HG02610 (cell line): ENCODE measurements around the gene TSPAN5.
"Not testable (repeated sequence)": the region's sequence is repeated elsewhere in the genome, so short reads cannot be mapped to it uniquely, and the experiment has no call there.

Source experiments
- ATAC-seq: cut with Tn5 transposase; IDR thresholded peaks from one replicate; pipeline ENCODE4 v1.9.1; 2021; ENCODE audit warnings: mild to moderate bottlenecking, moderate library complexity; ENCODE audit not compliant: unreplicated experiment

Gene TSPAN5

DNA sequence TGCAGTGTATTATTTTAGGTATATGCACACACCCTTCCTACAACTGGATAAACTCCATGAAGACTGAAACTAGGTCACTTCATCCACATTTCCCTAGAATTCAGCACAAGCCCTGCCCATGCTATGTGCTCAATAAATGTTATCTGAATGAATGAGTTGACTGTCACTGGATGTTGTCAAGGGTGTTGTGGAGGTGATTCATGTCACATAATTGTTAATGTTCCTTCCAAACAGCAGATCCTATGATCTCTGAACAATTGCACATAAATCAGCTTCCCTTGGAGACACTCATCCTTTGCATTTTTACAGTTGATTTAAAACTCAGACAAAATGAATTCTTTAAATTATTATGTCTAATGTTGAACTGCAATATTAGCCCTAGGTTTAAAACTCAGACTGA is 154.7 kb downstream of the TSPAN5 start:
- ATAC-seq, result no peak

DNA sequence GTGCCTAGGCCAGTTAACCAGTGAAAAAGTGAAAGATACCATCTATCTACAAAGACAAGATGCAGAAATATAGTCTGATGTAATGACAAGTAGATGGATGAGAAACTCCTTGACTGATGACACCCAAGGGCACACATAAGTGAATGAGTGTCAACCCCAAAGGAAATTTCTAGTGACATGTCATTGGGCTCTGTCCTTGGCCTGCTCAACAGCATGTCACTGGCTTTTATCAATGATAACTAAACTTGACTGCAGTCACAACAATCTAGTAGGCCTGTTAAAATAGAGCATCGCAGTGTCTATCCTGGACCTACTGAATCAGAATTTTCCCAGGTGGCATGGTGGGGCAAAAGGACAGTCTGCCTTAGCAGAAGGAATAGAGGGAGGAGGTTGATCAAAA is 155.8 kb downstream of the TSPAN5 start:
- no peak for ATAC-seq

DNA sequence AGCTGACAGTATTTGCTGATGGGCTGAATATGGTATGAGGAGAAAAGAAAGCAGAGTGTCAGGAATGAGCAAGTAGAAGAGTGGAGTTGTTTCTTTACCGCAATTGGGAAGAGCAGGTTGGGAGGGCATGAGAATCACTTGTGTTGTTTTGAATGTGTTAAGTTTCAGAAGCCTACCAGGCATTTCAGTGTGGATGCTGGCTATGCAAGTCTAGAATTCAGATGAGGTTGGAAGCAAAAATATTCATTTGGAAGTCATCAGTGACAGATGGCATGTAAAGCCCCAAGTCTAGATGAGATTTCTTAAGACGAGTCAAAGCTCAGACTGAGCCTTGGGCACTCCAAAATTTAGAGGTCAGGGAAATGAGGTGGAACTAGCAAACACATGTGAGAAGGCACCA is 156.4 kb downstream of the TSPAN5 start:
- no peak for ATAC-seq

DNA sequence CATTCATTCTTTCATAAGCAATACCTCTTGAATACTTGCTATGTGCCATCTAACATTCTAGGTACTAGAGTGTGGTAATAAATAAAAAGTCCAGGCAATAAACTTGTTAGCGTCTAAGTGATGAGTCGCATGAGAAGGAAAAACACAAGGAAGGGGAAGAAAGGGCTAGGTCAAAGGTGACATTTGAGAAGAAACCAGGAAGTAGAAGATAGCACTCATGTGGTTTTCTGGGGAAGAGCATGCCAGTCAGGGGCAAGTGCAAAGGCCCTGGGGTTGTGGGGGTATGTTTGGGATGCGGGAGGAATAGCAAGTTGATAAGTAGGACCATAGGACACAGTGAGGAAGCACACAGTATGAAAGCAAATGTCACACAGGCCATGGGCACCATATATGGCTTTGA is 157.0 kb downstream of the TSPAN5 start:
- no peak for ATAC-seq

DNA sequence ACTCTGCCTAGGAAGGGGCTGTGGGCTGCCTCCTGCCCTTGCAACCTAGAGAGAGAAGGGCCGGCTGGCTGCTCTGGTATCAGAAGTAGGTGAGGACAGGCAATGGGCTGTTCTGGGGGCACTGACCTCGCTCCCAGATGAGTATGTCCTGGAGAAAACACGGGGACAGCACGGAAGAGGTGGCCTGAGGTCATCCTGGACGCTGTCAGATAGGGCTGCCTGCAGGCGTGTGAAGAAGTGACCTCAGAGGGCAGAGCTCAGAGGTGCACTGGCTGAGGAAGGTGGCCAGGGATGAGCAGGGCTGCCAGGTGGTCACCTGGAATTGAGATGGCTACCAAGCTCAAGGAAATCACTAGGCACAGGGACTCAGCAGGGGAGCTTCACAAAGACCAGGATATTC is 159.6 kb downstream of the TSPAN5 start:
- ATAC-seq, result no peak

DNA sequence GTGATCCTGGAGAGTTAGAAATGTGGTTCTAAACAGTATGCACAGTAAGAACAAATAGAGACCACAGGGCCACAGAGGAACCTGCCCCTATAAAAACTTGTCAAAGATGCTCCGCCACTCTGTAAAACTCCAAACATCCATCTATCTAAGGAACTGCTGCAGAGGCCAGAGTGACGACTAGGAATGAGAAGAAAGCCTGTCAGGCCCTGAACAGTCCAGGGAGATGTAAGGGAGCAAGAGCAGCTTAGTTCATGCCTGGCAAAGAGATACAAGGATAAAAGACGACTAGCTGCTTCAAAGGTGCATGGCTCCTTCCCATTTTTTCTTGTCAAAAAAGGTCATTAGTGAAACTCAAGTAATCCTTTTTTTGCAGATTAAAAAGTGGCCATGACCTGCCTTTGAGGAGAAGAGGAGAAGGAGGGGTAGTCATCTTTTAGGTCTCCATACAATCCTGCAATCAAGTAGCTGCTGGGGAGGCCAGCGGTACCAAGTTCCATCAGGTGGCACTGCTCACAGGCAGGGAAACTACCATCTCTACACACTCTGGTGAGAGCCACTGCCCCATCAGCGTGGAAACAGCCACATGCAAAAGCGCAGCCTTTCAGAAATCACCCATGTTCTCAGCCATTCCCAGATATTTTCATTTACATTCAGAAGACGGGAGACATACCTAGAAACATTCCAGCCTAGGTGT is 162.1 kb downstream of the TSPAN5 start:
- no peak for ATAC-seq

DNA sequence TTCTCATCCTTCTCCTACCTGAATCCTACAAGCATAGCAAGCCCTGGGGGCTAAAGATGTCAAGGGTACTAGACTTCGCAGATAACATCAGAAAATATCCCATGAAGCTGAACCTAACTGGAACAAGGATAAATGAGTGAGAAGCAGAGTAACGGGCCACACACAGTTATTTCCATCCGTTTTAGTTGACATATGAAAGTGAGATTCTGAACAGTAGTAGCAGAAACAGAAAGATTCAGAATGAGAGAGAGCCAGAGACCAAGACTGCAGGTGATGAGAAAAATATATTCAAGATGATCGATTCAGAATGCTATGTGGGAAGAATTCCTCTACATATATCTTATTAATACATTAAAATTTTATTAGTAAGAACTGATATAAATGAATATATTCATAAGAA is 165.1 kb downstream of the TSPAN5 start:
- ATAC-seq, result peak; percentile 57

DNA sequence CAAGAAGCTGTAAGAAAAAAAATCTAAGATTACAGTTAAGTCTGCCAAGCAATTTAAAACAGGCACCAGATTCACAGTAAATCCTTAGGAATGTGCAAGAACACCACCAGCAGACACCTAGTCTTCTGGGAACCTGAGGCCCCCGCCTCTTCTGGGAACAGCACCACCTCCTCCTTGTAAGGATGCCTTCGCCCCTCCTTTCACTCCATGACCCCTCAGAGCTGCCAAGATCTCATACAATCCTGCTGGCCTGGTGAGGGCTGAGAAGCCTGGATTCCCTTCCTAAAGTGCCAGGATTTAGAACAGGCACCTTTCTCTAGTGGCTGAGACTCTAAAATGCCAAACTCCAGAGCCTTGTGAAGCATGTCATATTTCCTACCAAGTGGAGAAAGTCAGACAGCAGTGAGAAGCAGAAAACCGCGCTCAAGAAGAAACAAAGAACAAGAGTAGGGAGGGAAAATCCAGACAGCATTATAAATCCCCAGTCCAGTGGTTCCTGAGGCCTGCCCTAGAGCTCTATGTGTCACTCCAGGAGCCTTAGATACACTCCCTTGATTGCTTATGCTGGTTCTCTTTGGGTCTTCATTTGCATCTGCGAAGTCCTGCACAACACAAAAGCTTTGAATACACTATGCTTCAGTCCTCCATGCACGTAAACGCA is 166.4 kb downstream of the TSPAN5 start:
- ATAC-seq, result no peak

DNA sequence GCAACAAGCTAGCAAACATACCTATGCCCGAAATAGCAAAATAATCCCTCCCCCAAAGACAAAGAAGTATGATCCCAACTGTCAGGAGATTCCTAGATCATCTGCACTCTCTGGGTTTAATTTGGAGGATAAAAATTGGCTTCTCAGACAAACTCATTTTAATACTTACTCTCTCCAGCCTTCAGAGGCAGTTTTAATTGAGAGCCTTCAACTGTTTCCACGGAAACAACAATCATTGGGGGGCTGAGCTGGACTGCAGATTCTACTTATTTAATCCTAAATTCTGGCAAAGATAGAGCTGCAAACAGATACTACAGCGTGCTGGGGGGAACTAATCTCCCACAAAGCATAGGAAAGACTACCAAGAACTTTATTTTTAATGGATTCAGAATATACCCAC is 168.2 kb downstream of the TSPAN5 start:
- no peak for ATAC-seq

DNA sequence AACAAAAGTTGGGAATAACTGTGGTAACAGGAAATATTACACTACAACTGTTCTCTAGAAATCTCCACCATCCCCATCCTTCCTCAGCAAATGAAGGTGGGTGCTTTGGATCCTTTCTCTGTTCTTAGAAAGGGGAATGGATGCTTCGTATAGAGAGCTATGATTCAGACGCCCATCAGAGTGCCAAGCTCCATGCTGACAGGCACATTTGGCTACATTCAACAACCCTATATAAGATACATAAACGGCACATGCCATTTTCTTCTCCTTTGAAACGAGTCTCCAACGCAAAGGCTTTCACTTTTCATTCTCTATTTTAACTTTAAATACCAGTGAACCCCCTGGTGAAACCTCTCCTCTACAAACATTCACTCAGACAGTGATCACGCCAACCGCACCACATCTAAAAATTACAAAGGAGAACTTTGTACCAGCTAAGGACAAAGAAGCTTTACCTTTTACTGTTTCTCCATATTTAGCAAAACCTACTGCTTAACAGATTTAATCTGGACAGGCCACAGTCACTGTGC is 172.5 kb downstream of the TSPAN5 start:
- no peak for ATAC-seq

DNA sequence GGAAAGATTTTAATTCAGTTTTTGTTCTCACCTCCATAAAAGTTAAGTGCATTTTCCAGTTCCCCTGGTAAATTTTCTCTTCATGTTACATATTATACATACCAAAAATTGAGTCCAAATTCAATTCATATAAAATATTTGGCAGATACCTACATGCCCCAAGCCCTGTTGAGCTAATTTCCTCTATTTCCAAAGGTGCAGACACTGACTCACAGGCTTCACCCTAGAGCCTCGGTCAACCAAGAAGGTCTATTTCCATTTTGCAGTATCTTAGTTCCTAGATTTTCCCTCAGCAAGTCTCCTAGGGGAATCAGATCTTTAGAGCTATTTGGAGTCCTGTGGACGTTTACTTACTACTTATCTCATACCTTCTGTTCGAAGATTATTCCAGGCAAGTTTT is 174.4 kb downstream of the TSPAN5 start:
- ATAC-seq, result no peak

DNA sequence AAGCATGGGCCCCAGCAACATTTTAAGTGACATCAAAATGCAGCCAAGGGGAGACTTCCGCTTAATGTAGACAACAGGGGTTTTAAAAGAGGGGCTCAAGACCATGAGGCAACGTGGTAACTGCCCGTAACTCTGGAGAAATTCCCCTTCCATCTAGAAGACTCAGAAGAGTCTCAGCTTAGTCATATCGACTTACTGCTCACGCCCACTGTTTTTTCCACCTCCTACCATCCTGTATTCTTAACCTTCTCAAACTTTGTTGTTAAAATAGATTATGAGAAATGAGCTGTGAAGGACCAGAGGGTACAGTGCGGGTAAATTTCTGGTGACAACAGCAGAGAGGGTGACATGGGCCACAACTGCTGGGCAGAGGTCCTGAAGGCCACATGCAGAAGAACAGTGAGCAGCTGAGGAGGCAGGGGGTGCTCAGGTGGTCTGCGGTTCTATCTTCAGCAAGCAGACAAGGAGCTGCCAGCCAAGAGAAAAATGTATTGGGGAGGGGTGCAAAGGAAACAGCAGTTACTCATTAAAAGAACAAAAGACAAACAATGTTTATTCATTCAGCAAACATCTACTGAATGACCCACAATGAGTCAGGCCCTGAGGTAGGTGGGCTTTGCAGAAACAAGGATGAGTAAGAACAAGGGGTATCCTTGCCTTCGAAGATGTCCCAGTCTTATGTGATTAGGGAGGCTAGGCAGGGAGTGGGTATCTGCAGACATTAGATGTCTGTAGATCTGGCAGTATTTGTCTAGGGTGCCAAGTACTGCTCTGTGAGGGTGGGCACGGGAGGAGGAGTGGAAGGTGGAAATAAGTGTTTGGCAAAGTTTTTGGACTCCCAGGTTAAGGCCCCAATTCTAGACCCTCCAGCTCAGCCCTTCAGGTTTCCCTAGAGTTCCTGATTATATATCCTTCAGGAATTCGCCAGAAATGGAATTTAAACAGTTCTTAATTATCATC is 175.3 kb downstream of the TSPAN5 start:
- peak; percentile 96 for ATAC-seq

DNA sequence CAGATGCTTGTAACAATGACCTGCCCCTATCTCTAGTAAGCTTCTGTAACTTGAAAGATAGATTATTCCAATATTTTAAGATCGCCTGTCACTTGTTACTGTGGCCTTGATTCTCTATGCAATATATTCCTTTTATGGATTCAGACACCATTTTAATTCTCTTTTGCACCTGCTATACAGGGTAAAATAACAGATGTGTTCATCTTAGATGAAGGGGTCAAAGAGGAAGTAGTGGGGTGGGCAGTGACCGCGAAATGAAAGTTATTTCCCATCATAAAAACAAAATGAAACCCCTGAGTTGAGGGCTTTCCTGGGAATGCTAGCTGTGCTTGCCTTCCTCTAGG is 175.9 kb downstream of the TSPAN5 start:
- ATAC-seq, result peak; percentile 26

DNA sequence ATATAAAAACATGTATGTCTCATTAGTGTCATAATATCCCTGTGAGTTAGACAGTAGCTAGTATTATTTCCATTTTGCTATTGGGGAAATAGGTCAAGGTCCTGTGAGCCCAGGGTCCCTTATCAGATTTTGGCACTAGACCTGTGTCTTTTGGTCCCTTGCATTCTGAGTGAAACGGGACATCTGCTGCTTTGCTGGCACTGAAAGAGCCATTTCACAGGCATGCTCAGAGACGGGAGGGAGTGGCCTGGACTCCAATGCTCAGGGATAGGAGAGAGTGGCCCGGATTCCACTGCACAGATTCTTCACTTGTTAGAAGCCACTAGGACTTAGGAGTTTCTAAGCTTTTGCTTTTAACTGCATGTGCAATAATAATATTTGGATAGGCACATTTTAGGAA is 177.2 kb downstream of the TSPAN5 start:
- no peak for ATAC-seq

DNA sequence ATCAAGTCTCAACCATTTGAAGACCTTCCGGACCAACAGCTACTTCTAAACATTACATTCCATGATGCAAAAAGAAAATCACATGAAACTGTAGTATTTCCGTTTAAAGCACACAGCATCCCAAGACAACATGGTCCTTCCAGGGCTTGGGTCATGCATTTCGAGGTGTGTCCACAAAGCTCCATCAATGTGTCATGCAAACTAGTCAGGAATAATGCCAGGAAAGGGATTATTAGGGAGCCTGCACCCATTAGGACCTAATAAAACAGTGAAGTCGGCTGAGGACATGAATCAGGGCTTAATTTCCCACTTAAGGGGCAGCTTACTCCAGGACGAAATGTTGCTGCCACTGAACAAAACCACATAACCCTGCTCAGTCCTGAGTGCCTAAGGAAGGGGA is 177.9 kb downstream of the TSPAN5 start:
- ATAC-seq, result no peak

DNA sequence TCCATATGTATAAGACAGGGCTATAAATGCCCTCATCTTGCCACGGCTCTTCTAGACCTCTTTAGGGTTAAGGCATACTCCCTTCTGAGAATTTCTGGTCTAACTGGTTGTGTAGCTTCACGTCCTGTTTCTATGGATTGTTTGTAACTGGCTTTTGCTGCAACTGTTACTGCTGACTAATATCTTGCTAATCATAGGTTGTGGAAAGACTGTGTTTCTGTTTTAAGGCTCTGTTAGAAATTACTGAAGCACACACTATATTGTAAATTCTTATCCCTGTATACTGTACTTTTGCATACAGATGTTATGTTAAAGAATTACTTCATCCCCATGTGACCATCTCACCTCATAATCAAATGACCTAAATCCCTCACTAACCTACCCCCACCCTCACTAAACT is 178.8 kb downstream of the TSPAN5 start:
- ATAC-seq, result not testable (repeated sequence)

DNA sequence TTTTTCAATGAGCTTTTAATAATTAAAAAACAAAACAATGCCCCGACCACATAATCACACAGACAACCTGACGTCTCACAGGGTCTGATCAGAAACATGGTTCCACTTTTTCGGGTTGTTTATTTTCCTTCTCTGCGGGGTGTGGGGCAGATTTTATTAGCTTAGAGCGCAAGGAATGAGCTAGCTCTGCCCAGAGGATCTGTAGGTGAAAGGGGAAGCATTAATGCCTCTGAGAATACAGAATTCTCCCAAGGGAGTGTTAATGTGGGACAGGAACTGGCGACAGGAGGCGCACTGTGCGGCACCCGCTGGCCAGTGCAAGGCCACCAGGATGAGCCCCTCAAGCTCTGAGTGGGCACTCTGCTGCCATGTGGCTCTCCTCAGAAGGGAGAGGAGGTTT is 181.5 kb downstream of the TSPAN5 start:
- ATAC-seq, result no peak

DNA sequence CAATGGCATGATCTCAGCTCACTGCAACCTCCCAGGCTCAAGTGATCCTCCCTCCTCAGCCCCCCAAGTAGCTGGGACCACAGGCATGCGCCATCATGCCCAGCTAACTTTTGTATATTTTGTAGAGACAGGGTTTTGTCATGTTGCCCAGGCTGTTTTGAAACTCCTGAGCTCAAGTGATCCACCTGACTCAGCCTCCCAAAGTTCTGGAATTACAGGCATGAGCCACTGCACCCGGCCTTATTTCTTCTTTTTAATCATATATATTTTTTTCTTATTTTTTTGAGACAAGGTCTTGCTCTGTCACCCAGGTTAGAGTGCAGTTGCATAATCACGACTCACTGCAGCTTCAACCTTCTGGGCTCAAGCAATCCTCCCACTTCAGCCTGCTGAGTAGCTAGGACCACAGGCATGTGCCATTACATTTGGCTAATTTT is 184.0 kb downstream of the TSPAN5 start:
- ATAC-seq, result no peak

DNA sequence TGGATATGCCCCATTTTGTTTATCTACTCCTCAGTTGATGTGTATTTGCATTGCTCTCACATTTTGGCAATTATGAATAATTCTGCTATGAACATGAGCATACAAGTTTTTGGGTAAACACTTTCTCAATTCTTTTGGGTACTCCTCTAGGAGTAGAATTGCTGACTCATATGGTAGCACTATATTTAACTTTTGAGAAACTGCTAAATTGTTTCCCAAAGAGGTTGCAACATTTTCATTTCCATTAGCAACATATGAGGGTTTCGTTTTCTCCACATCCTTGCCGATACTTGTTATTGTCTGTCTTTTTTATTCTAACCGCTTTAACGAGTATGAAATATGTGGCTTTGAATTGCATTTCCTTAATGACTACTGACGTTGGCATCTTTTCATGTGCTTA is 185.4 kb downstream of the TSPAN5 start:
- no peak for ATAC-seq

DNA sequence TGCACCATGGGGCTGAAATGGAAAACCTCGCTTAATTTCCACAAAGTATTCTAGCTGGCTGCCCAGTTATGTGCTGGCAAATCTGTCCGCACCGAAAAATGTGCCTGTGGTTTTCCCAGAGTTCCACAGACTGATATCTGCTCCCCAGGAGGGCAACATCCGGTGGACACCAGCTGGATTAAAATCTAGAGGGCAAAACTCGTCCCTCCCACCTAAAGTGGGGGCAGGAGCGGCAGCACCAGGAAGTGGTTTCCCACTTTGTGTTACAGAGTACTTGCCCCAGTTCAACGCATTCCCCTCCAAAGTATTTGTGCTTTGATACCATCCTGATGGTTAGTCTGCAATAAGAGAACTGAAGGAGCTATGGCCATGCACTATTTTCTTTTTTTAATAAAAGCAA is 187.6 kb downstream of the TSPAN5 start:
- no peak for ATAC-seq

DNA sequence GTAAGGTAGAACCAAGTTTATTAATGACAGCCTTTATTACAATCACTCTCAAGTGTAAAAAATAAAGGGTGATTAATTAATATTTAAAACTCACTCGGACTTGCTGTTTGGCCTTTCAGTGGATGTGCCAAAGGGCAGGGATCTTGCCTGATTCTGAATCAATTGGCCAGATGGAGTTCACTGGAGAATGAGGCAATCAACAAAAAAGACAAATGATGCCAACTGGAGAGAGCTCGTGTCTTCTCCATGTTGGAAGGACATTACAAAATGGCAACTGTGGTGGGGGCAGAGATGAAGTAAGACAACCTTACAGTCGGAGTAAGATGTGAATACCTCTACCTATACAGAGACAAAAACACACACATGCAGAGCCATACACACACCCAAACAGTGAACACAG is 188.0 kb downstream of the TSPAN5 start:
- no peak for ATAC-seq

DNA sequence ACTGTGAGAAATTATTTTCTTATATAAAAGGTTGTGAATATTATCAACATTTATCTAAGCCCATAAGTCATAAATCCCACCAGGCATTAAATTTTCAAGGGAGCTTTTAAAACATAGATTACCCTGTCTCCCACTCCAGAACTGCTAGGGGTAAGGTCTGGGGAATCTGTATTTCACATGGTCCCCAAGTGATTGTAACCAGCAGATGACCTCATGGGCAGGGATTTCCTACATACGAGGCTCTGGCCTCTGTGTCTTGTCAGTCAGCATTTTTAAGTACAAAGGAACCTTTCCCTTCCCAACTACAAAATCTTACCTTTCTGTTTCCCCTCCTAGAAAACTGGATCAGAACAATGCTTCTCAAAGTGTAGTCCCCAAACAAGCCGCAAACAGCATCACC is 188.6 kb downstream of the TSPAN5 start:
- ATAC-seq, result no peak
